Hepatocyte (in vitro differentiated cells): ENCODE measurements around the gene LEKR1. TPM values are rescaled to one million over a fixed set of nuclear protein-coding genes. Genes with fewer than 3 reads are reported as not detected.

Source experiments
- DNase-seq: peaks from one replicate; pipeline ENCODE4 v3.0.0-alpha.2; 2016; ENCODE audit warnings: low spot score
- H2AFZ ChIP-seq: fragments of 200-600 bp; sonication (generic); 2 replicates; pipeline ENCODE4 v1.6.0; 2016; ENCODE audit warnings: antibody characterized with exemption, mild to moderate bottlenecking
- H3K27ac ChIP-seq: fragments of 200-600 bp; sonication (generic); 2 replicates; pipeline ENCODE4 v1.5.1; 2016; ENCODE audit warnings: mild to moderate bottlenecking
- H3K27me3 ChIP-seq: fragments of 200-600 bp; sonication (generic); 2 replicates; pipeline ENCODE4 v1.6.1; 2016
- H3K36me3 ChIP-seq: fragments of 200-600 bp; sonication (generic); replicated peaks from 2 replicates; pipeline ENCODE4 v1.5.1; 2016; ENCODE audit warnings: low read depth; ENCODE audit not compliant: insufficient read depth
- H3K4me1 ChIP-seq: fragments of 200-600 bp; sonication (generic); 2 replicates; pipeline ENCODE4 v1.5.1; 2016; ENCODE audit warnings: mild to moderate bottlenecking, moderate library complexity; ENCODE audit not compliant: insufficient read depth
- H3K4me2 ChIP-seq: fragments of 200-600 bp; sonication (generic); 2 replicates; pipeline ENCODE4 v1.6.0; 2016
- H3K4me3 ChIP-seq: fragments of 200-600 bp; sonication (generic); 2 replicates; pipeline ENCODE4 v1.5.1; 2016; ENCODE audit warnings: mild to moderate bottlenecking
- H3K79me2 ChIP-seq: fragments of 200-600 bp; sonication (generic); 2 replicates; pipeline ENCODE4 v1.6.0; 2017; ENCODE audit warnings: mild to moderate bottlenecking
- H3K9me2 ChIP-seq: fragments of 200-600 bp; sonication (generic); replicated peaks from 2 replicates; pipeline ENCODE4 v1.6.0; 2017; ENCODE audit warnings: mild to moderate bottlenecking; ENCODE audit not compliant: insufficient read depth
- H3K9me3 ChIP-seq: fragments of 200-600 bp; sonication (generic); 2 replicates; pipeline ENCODE4 v1.5.1; 2016; ENCODE audit warnings: low read depth, mild to moderate bottlenecking
- H4K20me1 ChIP-seq: fragments of 200-600 bp; sonication (generic); 2 replicates; pipeline ENCODE4 v1.6.0; 2016; ENCODE audit warnings: mild to moderate bottlenecking; ENCODE audit not compliant: insufficient read depth, poor library complexity, severe bottlenecking
- EZH2 ChIP-seq: fragments of 200-600 bp; sonication (generic); IDR thresholded peaks from 2 replicates; pipeline ENCODE4 v1.6.1; 2016; ENCODE audit warnings: antibody characterized with exemption, mild to moderate bottlenecking, borderline replicate concordance
- EZH2phosphoT487 ChIP-seq: fragments of 200-600 bp; sonication (generic); IDR thresholded peaks from one replicate; pipeline ENCODE4 v1.6.1; 2018; ENCODE audit warnings: antibody characterized with exemption, mild to moderate bottlenecking, low read depth, moderate library complexity; ENCODE audit not compliant: unreplicated experiment, severe bottlenecking
- WGBS: methylation state at CpG from one replicate; pipeline ENCODE4 v1.1.6; 2016; ENCODE audit warnings: low lambda C conversion rate; ENCODE audit errors: missing lambda C conversion rate; 5-methylcytosine and 5-hydroxymethylcytosine counted together
- polyA plus RNA-seq: library from polyadenylated mRNA; unstranded; fragments of >200 nt; fragmentation: Nextera tagmentation; extraction: Ambion mirVana; gene quantifications from 2 replicates; pipeline ENCODE4 v1.2.1, GENCODE V29; 2016
- total RNA-seq: library from RNA; depleted of rRNA; stranded (reverse); fragments of >200 nt; gene quantifications from 2 replicates; pipeline ENCODE4 v1.2.3, GENCODE V29; 2014
- TF ChIP-seq, protein P1 (sequence below): fragments of 200-600 bp; sonication (generic); IDR thresholded peaks from 2 replicates; pipeline ENCODE4 v1.5.1; 2016; ENCODE audit warnings: antibody characterized with exemption, mild to moderate bottlenecking; ENCODE audit not compliant: poor library complexity

LEKR1 gene
- total and polyA plus RNA-seq, 2 experiments from 2014 or later: 1.1 to 2.1 TPM

DNA sequence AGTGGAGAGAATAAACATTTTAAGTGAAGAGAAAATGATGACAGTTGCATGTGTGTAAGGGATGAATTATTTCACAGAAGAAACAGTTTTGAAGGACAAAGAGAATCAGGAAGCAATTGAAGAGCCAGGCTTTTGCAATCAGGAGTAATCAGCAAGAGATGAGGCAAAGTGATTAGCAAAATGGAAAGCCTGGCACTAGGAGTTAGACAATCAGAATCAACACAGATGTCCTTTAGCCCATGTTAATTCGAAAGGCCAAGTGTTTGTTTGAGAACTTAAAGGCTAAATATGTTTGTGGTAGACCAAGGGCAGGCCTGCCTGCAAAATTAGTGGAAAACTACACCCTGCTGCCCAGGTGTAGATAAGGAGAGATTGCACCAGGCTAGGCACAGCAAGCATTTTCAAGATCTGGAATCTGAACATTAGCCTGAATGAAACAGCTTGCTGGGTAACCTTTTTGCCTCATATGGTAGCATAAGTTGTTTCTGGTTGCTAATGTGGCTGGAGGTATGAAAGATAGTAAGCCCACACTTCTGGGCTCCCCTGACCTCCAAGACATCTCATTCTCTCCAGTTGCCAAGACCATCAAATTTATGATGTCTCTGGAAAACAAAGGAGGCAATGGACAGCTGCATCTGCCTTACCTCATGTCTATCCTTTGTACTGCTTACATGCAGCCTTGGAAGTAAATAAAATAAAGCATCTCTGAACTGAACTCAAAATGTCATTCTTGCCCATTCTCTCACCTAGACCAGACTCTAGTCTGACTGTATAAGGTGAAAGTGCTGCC lies 22.0 kb upstream of the LEKR1 start:
- DNase-seq: no peak
- H3K4me1 ChIP-seq: no peaks in the 10 kb centered on the region
- H3K36me3 ChIP-seq: no peaks in the 10 kb centered on the region
- no peak overlapping the region for H2AFZ ChIP-seq
- WGBS: 71% methylated on average over 1 of the region's 1 CpG
- no peaks in the 10 kb centered on the region for H3K9me3 ChIP-seq
- no peak overlapping the region for H3K4me2 ChIP-seq
- no peak overlapping the region for H3K27ac ChIP-seq
- TF ChIP-seq EZH2: no peak
- TF ChIP-seq, protein P1, sequence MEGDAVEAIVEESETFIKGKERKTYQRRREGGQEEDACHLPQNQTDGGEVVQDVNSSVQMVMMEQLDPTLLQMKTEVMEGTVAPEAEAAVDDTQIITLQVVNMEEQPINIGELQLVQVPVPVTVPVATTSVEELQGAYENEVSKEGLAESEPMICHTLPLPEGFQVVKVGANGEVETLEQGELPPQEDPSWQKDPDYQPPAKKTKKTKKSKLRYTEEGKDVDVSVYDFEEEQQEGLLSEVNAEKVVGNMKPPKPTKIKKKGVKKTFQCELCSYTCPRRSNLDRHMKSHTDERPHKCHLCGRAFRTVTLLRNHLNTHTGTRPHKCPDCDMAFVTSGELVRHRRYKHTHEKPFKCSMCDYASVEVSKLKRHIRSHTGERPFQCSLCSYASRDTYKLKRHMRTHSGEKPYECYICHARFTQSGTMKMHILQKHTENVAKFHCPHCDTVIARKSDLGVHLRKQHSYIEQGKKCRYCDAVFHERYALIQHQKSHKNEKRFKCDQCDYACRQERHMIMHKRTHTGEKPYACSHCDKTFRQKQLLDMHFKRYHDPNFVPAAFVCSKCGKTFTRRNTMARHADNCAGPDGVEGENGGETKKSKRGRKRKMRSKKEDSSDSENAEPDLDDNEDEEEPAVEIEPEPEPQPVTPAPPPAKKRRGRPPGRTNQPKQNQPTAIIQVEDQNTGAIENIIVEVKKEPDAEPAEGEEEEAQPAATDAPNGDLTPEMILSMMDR: no peak
- no peak for TF ChIP-seq EZH2phosphoT487
- H3K4me3 ChIP-seq: no peak overlapping the region
- no peaks in the 10 kb centered on the region for H4K20me1 ChIP-seq
- no peaks in the 10 kb centered on the region for H3K27me3 ChIP-seq
- no peaks in the 10 kb centered on the region for H3K9me2 ChIP-seq
- H3K79me2 ChIP-seq: no peaks in the 10 kb centered on the region

DNA sequence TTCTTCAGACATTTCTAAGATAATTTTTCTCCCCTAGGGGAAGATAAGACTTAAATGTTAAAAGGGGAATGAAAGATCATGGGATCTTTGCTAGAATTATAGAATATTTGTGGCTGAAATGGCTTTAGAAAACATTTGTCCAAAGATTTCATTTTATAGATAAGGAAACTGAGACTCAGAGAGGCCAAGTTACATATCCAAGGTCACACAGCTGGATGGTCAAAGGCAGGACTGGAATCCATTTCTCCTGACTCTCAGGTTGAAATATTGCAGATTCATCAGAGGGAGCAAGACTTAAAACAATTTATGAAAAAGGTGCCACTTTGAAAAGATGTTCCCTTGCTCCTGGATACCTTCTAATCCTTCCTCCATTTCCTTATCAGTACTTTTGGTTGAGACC lies 19.5 kb upstream of the LEKR1 start:
- Histone ChIP-seq H3K9me3 (no peaks in the 10 kb centered on the region), H3K4me2 (no peak overlapping the region), H3K27me3 (no peaks in the 10 kb centered on the region), H3K9me2 (no peaks in the 10 kb centered on the region), H3K4me1 (peaks cover 12% of the 10 kb centered on the region), H3K27ac (no peak overlapping the region), H2AFZ (no peak overlapping the region), H3K4me3 (no peak overlapping the region), H3K79me2 (no peaks in the 10 kb centered on the region), H4K20me1 (no peaks in the 10 kb centered on the region), H3K36me3 (no peaks in the 10 kb centered on the region)
- no peak for TF ChIP-seq EZH2phosphoT487
- TF ChIP-seq, protein P1: no peak
- no peak for TF ChIP-seq EZH2
- no peak for DNase-seq

DNA sequence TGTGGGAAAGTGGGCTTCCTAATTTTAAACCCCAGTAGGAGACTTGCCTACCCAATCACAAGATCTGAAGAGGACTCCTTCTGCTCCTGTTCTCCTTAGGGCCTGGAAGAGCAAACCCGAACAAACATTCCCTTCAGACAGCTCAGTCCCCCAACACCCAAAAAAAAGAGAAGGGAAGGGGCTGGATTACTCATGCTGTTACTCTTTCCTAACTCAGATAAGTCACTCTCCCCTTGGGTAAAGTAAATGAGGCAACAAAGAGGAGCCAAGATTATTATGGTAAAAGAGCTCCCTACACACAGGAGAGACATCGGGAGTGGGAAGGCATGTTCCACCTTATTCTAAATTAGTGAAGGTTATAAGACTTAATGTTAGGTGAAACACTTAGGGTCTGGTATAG lies 18.1 kb upstream of the LEKR1 start:
- no peaks in the 10 kb centered on the region for H4K20me1 ChIP-seq
- no peak overlapping the region for H3K4me3 ChIP-seq
- H3K9me2 ChIP-seq: no peaks in the 10 kb centered on the region
- H3K9me3 ChIP-seq: no peaks in the 10 kb centered on the region
- no peak overlapping the region for H3K4me2 ChIP-seq
- no peaks in the 10 kb centered on the region for H3K27me3 ChIP-seq
- no peaks in the 10 kb centered on the region for H3K36me3 ChIP-seq
- no peak for DNase-seq
- H3K79me2 ChIP-seq: no peaks in the 10 kb centered on the region
- WGBS: 90% methylated on average over 2 of the region's 2 CpGs
- TF ChIP-seq, protein P1: no peak
- peaks cover 14% of the 10 kb centered on the region for H3K4me1 ChIP-seq
- no peak overlapping the region for H2AFZ ChIP-seq
- no peak overlapping the region for H3K27ac ChIP-seq
